Choroid plexus epithelial cell (primary cell): Measurements from ENCODE around the gene MANBA.
"Not testable (repeated sequence)": the region's sequence is repeated elsewhere in the genome, so short reads cannot be mapped to it uniquely, and the experiment has no call there.

ENCODE experiments used
- DNase-seq: peaks from one replicate; pipeline ENCODE4 v3.0.0-alpha.2; 2010; ENCODE audit warnings: low read depth
- H3K4me3 ChIP-seq: 2 replicates; pipeline ENCODE4 v1.5.1; 2011; ENCODE audit warnings: low read depth, mild to moderate bottlenecking, control low read depth, low read length, moderate library complexity
- CTCF ChIP-seq: conservative IDR thresholded peaks from 2 replicates; pipeline ENCODE4 v1.5.1; 2011; ENCODE audit warnings: low read depth, mild to moderate bottlenecking, control low read depth, inconsistent platforms, low read length, moderate library complexity

MANBA gene

GRCh38 chr4:102725229-102725628 lies 35.5 kb downstream of the MANBA start:
- TF ChIP-seq CTCF: no peak
- DNase-seq: no peak
- H3K4me3 ChIP-seq: no peak overlapping the region

- no peak for TF ChIP-seq CTCF
- no peak overlapping the region for H3K4me3 ChIP-seq
- no peak for DNase-seq
Observed at GRCh38 chr4:102723511-102723910, 37.3 kb downstream of the MANBA start.

- DNase-seq: no peak
- no peak for TF ChIP-seq CTCF
- H3K4me3 ChIP-seq: no peak overlapping the region
Observed at GRCh38 chr4:102722740-102723139, 38.0 kb downstream of the MANBA start.

- not testable (repeated sequence) for H3K4me3 ChIP-seq
- DNase-seq: peak; percentile 87
Observed at GRCh38 chr4:102718833-102719575, 41.8 kb downstream of the MANBA start.

GRCh38 chr4:102717448-102718092 lies 43.2 kb downstream of the MANBA start:
- no peak overlapping the region for H3K4me3 ChIP-seq
- TF ChIP-seq CTCF: no peak
- peak; percentile 28 for DNase-seq

- no peak overlapping the region for H3K4me3 ChIP-seq
- peak; percentile 54 for DNase-seq
- TF ChIP-seq CTCF: peak; percentile 28
Observed at GRCh38 chr4:102715057-102715456, 45.7 kb downstream of the MANBA start.

- not testable (repeated sequence) for DNase-seq, H3K4me3 ChIP-seq
Observed at GRCh38 chr4:102713774-102714173, 47.0 kb downstream of the MANBA start.

GRCh38 chr4:102713096-102713495 lies 47.7 kb downstream of the MANBA start:
- peak; percentile 63 for DNase-seq
- TF ChIP-seq CTCF: no peak
- no peak overlapping the region for H3K4me3 ChIP-seq
